ENCODE measurements around the gene NCAPG2. TPM values are rescaled to one million over a fixed set of nuclear protein-coding genes. Genes with fewer than 3 reads are reported as not detected.
"Not testable (repeated sequence)": the region's sequence is repeated elsewhere in the genome, so short reads cannot be mapped to it uniquely, and the experiment has no call there.

The NCAPG2 gene
- total RNA-seq, 2 donors from 2014 or later: 129 to 205 TPM

DNA sequence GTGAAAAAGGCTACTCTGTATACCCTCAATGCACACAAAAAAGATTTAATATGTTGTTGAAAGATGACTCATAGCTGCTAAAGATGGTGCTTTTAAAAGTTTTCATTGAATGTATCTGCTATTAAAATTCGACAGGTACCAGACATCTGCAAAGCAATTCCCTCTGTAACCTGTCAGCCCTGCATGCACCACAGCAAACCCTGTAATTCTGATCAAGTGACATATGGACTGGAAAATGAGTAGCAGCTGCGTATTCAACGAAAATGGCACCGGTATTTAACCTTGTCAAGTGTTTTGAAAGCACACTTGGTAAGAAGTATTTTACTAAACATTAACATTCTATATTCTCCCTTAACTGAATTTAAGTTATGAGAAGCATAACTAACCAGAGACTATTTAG is 58.8 kb downstream of the NCAPG2 start:
- H3K36me3 Mint-ChIP-seq: peaks cover 34 to 66% of the 10 kb centered on the region in 2 donors
- H3K27ac Mint-ChIP-seq: no peak overlapping the region
- ATAC-seq: no peak
- no peaks in the 10 kb centered on the region for H3K9me3 Mint-ChIP-seq
- DNase-seq (ENCODE audit: low spot score in 2 of 2): no peak

DNA sequence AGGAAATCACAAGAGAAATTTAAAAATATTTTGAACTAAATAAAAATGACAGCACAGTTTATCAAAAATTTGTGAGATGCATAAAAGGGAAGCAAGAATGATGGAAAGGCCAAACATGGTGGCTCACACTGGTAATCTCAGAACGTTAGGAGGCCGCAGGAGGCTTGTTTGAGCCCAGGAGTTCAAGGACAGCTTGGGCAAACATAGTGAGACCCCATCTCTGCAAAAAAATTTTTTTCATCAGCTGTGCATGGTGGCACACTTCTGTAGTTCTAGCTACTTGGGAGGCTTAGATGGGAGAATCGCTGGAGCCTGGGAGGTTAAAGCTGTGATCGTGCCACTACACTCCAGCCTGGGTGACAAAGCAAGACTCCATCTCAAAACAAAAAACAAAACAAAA is 62.5 kb downstream of the NCAPG2 start:
- no peak overlapping the region for H3K27ac Mint-ChIP-seq
- ATAC-seq: no peak
- no peak for DNase-seq (ENCODE audit: low spot score in 2 of 2)
- H3K36me3 Mint-ChIP-seq: peaks cover 43 to 68% of the 10 kb centered on the region in 2 donors
- H3K9me3 Mint-ChIP-seq: no peaks in the 10 kb centered on the region

DNA sequence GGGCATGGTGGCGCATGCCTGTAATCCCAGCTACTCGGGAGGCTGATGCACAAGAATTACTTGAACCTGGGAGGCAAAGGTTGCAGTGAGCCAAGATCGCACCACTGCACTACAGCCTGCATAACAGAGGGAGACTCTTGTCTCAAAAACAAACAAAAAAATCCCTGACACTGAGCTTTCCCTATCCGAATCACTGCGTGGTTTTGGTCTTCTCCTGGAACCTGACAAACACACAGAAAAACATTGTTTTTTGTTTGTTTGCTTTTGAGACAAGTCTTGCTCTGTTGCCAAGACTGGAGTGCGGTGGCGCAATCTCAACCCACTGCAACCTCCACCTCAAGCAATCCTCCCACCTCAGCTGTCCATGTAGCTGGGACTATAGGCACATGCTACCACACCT is 66.6 kb downstream of the NCAPG2 start:
- no peak for ATAC-seq
- Mint-ChIP-seq H3K9me3 (no peaks in the 10 kb centered on the region), H3K27ac (no peak overlapping the region), H3K36me3 (peaks cover 23 to 45% of the 10 kb centered on the region in 2 donors)
- DNase-seq (ENCODE audit: low spot score in 2 of 2): no peak

DNA sequence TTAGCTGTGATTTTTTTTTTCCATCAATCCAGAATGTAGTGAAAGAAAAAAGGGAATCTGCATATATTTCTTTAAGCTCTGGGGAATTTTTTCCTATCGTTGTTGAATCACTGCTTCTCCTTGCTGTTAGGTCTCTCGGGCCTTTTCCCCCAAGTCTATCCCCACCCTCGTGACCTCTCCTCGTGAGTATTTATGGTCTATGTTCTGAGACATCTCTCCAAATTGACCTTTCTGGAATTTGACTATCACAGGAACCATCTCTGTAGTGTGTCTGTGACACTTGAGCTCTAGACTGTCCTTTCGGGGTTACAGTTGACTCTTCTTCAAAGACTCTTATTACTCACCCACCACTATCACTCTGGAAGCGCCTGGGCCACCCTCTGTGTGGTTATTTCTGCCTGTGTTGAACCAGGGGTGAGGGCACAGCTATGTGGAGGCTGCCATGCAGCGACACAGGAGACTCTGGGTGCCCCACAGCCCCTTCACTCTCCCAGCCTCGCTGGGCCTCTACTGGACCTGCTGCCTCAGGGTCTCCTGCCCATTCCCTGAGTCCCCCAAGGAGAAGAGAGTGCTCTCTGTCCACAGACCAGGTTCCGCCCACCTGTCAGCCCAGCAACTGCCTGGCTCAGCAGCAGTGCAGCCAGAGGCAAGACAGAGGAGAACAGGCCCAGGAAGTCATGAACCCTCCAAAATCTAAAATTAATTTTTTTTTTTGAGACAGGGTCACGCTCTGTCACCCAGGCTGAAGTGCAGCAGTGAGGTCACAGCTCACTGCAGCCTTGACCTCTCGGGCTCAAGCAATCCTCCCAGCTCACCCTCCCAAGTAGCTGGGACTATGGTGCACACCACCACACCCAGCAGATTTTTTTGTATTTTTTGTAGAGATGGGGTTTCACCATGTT is 71.3 kb downstream of the NCAPG2 start:
- no peak for DNase-seq (ENCODE audit: low spot score in 2 of 2)
- peaks cover 18 to 32% of the 10 kb centered on the region in 2 donors for H3K36me3 Mint-ChIP-seq
- H3K9me3 Mint-ChIP-seq: no peaks in the 10 kb centered on the region
- H3K27ac Mint-ChIP-seq: no peak overlapping the region
- peak; percentile 66 to 89 for ATAC-seq

DNA sequence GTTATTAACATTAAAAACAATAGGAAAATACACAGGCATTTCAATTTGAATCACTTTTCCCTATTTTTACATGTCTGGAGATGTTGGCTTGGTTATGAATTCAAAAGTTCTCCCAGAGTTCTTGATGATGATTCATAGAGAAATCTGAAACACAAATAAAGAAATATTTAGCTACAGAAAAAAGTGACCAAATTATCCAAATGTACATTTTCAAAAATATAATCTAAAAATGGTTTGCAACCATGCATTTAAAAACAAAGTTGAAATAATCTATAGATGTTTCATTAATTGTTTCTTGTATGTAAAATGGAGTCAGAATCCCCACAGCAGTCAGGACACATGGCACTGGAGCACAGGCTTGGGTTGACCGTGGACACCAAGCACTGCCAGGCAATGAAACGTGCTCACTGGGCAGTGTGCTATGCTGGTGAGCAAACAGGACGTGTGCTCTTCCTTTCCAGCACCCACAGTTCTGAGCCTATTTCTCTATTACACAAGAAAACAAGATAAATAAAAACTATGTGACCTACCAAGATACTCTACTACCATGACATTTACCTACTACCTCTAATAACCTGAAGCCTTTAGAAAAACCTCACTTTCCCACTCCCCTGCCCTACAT is 72.9 kb downstream of the NCAPG2 start:
- no peaks in the 10 kb centered on the region for H3K9me3 Mint-ChIP-seq
- H3K27ac Mint-ChIP-seq: no peak overlapping the region
- ATAC-seq (no peak), DNase-seq (ENCODE audit: low spot score in 2 of 2) (no peak)
- peaks cover 26 to 34% of the 10 kb centered on the region in 2 donors for H3K36me3 Mint-ChIP-seq

DNA sequence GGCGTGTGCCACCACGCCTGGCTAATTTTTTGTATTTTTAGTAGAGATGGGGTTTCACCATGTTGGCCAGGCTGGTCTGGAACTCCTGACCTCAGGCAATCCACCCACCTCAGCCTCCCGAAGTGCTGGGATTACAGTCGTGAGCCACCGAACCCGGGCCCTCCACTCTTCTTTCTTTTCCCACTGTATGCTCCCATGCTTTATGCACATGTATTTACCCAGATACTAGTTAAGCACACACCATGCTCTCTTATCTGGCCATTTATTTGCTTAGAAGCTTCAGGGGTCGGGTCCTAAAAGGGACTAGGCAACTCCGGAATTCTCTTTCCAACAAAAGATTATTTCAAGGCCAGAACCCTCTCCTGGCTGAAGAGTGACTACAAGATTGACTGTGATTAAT is 78.3 kb downstream of the NCAPG2 start:
- not testable (repeated sequence) for DNase-seq (ENCODE audit: low spot score in 2 of 2); ATAC-seq; H3K9me3 Mint-ChIP-seq
- Mint-ChIP-seq H3K36me3 (peaks cover 25 to 41% of the 10 kb centered on the region in 2 donors), H3K27ac (peak overlapping the region in 1 of 2 donors; percentile 19)

DNA sequence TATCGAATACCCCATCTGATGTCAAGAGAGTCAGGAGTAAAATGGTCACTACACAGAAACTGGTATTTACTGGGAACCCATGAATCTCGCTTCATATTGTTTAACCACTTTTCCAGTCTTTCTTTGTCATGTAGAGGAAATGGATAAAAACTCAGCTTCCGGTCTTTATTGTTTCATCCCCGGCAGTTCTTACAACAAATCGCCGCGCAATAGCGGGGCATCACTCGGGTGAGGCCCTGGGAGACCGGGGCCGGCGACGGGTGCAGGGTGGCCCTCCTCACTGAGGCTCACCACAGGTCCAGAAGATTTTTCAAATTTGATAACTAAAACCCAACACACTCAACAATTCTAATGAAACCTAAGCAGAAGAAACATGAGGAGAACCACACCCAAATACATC is 81.4 kb downstream of the NCAPG2 start:
- DNase-seq (ENCODE audit: low spot score in 2 of 2) (no peak), ATAC-seq (no peak)
- Mint-ChIP-seq H3K27ac (peak overlapping the region in 1 of 2 donors; percentile 79), H3K9me3 (no peaks in the 10 kb centered on the region), H3K36me3 (peaks cover 16 to 27% of the 10 kb centered on the region in 2 donors)

DNA sequence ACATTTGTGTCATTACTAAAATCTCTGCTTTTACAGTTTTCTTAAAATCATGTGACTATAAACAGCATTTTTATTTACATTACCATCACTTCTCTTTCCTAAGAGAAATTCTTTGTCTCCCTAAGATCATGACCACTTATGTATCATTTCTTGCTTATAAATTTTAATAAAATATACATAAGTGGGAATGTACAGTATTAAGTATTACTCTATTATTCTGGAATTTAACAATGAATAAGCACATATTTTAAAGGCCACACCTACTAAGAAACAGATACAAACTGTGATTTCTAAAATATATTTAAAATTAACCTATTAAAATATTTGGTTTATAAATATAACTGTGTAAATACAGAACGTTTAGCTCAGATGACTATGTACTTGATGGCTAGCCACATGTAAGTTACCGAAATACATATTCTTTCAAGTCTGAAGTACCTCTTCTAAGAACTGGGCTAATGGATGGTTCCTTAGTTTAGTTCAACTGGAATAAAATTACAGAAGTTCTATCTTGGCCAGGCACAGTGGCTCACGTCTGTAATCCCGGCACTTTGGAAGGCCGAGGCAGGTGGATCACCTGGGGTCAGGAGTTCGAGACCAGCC is 83.7 kb downstream of the NCAPG2 start:
- no peak overlapping the region for H3K27ac Mint-ChIP-seq
- no peaks in the 10 kb centered on the region for H3K9me3 Mint-ChIP-seq
- DNase-seq (ENCODE audit: low spot score in 2 of 2) (no peak), ATAC-seq (no peak)
- peaks cover 5 to 15% of the 10 kb centered on the region in 2 donors for H3K36me3 Mint-ChIP-seq

DNA sequence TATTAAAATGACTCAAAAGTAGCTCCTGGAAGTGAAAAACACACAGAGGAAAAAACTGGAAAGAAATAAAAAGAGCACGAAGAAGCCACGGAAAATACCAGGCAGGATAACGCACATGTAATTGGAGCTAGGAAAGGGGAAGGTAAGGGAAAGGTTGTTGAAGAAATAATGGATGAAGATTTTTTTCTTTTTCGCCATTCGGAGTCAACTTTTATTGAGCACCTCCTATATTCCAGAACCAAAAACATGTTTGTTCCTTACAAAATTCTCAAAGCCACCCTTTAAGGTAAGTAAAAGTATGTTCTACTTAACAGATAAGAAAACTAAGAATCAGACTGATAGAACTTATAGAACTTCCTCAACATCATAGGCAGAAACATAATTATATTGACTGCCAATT is 84.2 kb downstream of the NCAPG2 start:
- ATAC-seq (no peak), DNase-seq (ENCODE audit: low spot score in 2 of 2) (no peak)
- no peak overlapping the region for H3K27ac Mint-ChIP-seq
- no peaks in the 10 kb centered on the region for H3K9me3 Mint-ChIP-seq
- peaks cover 5 to 10% of the 10 kb centered on the region in 2 donors for H3K36me3 Mint-ChIP-seq

DNA sequence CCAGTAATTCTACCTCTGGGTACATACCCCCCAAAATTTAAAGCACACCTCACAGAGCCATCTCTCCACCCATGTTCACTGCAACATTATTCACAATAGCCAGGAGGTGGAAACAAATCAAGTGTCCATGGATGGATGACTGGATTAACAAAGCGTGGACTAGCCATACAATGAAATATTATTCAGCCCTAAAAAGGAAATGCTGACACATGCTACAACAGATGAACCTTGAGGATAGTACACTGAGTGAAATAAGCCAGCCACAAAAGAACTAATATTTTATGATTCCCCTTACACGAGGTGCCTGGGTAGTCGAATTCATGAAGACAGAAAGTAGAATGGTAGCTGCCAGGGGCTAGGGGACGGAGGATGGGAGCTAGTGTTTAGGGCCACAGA is 85.9 kb downstream of the NCAPG2 start:
- Mint-ChIP-seq H3K27ac (peak overlapping the region in 1 of 2 donors; percentile 39), H3K9me3 (no peaks in the 10 kb centered on the region), H3K36me3 (peaks cover 5 to 8% of the 10 kb centered on the region in 2 donors)
- ATAC-seq (no peak), DNase-seq (ENCODE audit: low spot score in 2 of 2) (no peak)

DNA sequence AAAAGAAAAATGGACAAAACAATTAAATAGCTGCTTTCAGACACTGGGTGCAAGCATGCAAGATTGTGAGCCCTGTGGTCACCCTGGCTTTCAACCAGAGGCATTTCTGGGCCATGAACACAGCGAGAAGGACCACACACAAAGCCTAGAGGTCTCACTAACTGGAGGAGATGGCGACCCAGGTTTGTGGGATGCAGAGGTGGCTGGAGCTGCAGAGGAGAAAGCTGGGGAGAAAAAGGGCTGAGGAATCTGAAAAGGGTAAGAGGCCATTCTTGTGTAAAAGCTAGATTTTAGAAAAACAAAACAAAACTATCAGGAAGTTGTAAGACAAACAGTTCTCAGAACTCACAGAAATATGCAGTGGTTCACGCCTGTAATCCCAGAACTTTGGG is 86.9 kb downstream of the NCAPG2 start:
- Mint-ChIP-seq H3K27ac (peak overlapping the region in 1 of 2 donors; percentile 88), H3K36me3 (no peaks in the 10 kb centered on the region), H3K9me3 (no peaks in the 10 kb centered on the region)
- DNase-seq (ENCODE audit: low spot score in 2 of 2): no peak
- no peak for ATAC-seq

DNA sequence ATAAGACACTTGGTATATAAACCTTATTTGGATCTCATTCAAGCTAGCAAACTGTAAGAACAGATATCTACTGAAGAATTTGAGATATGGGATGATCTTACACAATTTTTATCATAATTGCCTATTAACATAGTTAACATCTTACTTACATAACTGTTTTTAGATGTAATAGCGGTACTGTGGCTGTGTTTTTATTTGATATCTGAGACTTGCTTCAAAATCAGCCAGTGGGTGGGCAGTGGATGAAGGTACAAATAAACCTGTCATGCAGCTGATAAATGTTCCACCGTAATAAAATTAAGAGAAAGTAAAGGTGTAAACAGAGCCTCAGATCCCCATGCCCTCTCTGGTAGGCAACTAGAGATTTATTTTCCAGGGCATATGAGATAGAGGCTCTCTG is 88.6 kb downstream of the NCAPG2 start:
- H3K27ac Mint-ChIP-seq: no peak overlapping the region
- H3K36me3 Mint-ChIP-seq: peaks cover 0 to 5% of the 10 kb centered on the region in 2 donors
- no peak for DNase-seq (ENCODE audit: low spot score in 2 of 2)

DNA sequence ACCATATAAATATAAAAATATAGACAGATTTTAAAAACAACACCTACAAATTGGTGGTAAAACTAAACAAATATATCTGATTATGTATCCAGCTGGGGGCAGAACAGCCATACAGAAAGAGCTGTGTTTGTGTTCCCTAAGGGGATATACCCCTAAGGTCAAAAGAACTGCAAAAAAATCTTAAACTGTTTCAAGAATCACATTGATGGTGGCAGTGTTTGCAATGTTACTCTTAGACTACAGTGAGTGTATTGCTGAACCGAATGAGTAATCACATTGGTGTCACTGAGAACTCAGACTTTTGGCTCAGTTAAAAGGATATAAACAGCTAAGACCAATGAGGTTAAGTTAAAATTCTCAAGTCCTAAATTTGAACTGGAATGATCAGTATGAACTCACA is 89.9 kb downstream of the NCAPG2 start:
- ATAC-seq (no peak), DNase-seq (ENCODE audit: low spot score in 2 of 2) (no peak)
- H3K27ac Mint-ChIP-seq: no peak overlapping the region
- no peaks in the 10 kb centered on the region for H3K9me3 Mint-ChIP-seq
- H3K36me3 Mint-ChIP-seq: peaks cover 0 to 5% of the 10 kb centered on the region in 2 donors

More for the DNA sequence above, 88.6 kb downstream of the NCAPG2 start:
- ATAC-seq: no peak
- H3K9me3 Mint-ChIP-seq: no peaks in the 10 kb centered on the region

DNA sequence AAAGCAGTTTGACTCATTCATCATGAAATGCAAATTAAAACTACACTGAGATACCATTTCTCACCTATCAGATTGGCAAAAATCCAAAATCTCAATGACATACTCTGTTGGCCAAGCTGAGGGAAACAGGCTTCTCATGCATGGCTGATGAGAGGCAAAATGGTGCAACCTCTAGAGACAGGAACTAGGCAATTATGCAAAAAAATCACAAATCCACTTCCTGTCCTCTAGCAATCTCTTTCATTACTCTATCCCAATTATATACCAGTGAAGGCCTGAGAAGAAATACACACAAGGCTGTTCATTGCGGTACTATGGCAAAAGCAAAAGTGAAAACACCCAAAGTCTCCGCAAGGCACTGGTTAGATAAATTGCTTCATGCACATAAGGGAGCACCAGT is 91.1 kb downstream of the NCAPG2 start:
- Mint-ChIP-seq H3K27ac (no peak overlapping the region), H3K36me3 (peaks cover 0 to 5% of the 10 kb centered on the region in 2 donors)
- peak; percentile 53 to 67 for ATAC-seq

DNA sequence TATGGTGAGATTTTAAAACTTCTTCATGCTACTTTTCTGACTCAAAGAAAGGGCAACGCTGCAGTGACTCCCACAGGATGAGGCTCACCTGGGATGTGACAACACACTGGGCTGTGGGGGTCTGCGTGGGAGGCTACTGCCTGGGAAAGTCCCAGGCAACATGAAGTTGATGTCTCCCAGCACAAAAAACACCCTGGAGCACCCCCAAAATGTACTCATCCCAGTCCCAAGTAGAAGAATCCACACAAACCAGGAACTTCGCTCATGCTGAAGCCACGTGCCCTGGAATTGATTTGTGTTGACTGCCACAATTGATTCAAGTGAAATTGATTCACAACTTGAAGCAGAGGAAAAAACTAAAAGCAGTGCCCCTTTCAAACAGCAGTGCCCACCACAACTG is 92.1 kb downstream of the NCAPG2 start:
- DNase-seq (ENCODE audit: low spot score in 2 of 2): no peak
- H3K27ac Mint-ChIP-seq: no peak overlapping the region
- H3K36me3 Mint-ChIP-seq: peaks cover 0 to 5% of the 10 kb centered on the region in 2 donors
- H3K9me3 Mint-ChIP-seq: no peaks in the 10 kb centered on the region
- ATAC-seq: no peak

More for the DNA sequence above, 91.1 kb downstream of the NCAPG2 start:
- no peak for DNase-seq (ENCODE audit: low spot score in 2 of 2)
- no peaks in the 10 kb centered on the region for H3K9me3 Mint-ChIP-seq

DNA sequence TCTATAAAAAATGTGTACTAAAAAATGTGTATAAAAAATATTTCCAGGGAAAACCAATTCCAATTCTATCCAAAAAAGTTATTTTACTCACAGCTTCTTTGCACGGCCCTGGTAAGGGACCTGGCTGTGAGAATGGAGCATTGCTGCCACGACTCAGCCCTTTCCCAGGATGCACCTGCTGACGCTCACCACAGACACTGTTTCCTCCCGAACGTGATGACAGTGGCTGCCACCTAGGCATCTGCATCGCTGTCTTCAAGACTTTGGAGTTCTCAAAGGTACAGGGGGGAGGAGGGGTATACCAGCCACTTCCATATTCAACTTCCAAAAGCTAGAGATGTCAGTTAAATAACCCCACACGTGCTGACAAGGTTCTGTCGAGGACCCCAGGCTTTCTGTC is 93.1 kb downstream of the NCAPG2 start:
- no peak for ATAC-seq
- Mint-ChIP-seq H3K36me3 (peaks cover 0 to 5% of the 10 kb centered on the region in 2 donors), H3K9me3 (no peaks in the 10 kb centered on the region), H3K27ac (no peak overlapping the region)
- DNase-seq (ENCODE audit: low spot score in 2 of 2): no peak

DNA sequence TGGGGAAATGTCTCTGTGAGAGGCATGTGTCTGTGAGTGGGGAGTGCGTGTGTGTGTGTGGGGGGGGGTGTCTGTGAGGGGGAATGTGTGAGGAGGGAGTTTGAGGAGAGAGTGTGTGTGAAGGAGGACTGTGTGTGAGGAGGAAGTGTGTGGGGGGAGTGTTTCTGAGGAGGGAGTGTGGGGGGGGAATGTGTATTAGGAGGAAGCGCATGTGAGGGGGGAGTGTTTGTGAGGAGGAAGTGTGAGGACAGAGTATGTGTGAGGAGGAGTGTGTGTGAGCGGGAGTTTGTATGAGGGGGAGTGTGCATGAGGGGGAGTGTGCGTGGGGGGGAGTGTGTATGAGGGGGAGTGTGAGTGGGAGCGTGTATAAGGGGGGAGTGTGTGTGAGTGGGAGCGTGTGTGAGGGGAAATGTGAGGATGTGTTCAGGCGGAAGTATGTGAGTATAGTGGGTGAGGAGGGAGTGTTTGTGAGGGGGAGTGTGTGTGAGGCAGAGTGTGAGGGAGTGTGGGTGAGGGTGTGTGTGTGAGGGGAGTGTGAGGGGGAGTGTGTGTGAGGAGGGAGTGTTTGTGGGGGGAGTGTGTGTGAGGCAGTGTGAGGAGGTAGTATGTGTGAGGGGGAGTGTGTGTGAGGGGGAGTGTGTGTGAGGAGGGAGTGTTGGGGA is 95.2 kb downstream of the NCAPG2 start:
- ATAC-seq: no peak
- H3K27ac Mint-ChIP-seq: peak overlapping the region in 1 of 2 donors; percentile 68
- no peak for DNase-seq (ENCODE audit: low spot score in 2 of 2)
- no peaks in the 10 kb centered on the region for H3K9me3 Mint-ChIP-seq
- H3K36me3 Mint-ChIP-seq: peaks cover 0 to 5% of the 10 kb centered on the region in 2 donors
